ENCODE data around the gene HSPA1L. TPM values are rescaled to one million over a fixed set of nuclear protein-coding genes. Genes with fewer than 3 reads are reported as not detected.
"Not testable (repeated sequence)": the region's sequence is repeated elsewhere in the genome, so short reads cannot be mapped to it uniquely, and the experiment has no call there.

The HSPA1L gene
- total RNA-seq, 1 experiment from 2014 or later = 1.2 TPM

DNA sequence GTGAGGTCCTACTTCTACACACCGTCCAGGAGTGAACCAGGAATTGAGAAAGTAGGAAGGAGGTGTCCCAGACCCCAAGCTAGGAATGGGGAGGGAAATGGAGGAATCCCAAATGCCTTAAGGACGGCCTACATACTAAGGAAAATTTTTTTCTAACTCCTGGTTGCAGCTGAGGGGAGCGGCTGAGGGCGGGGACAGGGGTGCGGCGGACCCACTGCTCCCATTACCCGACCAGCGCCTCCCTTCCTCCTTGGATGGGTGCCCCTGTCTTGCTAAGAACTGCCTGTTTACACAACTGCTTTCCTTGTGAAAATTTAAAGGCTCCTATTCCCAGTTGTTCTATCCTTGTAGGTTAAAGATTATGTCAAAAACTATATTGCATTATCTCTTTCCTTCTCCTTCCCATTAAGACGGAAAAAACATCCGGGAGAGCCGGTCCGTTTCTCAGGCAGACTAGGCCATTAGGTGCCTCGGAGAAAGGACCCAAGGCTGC is 11.8 kb upstream of the HSPA1L start (continued):
- TF ChIP-seq TEAD1 (CRISPR knock-in tag; IDR thresholded peaks at IDR 0.05) (no peak), NR3C1 (CRISPR knock-in tag; conservative IDR thresholded peaks at IDR 0.05; ENCODE audit: low read depth) (no peak), USF1 (CRISPR knock-in tag; IDR thresholded peaks at IDR 0.05) (no peak), RELA (CRISPR knock-in tag; IDR thresholded peaks at IDR 0.05; ENCODE audit: borderline replicate concordance) (no peak), AR (CRISPR knock-in tag; IDR thresholded peaks at IDR 0.05) (no peak)
- TF ChIP-seq, protein P1, sequence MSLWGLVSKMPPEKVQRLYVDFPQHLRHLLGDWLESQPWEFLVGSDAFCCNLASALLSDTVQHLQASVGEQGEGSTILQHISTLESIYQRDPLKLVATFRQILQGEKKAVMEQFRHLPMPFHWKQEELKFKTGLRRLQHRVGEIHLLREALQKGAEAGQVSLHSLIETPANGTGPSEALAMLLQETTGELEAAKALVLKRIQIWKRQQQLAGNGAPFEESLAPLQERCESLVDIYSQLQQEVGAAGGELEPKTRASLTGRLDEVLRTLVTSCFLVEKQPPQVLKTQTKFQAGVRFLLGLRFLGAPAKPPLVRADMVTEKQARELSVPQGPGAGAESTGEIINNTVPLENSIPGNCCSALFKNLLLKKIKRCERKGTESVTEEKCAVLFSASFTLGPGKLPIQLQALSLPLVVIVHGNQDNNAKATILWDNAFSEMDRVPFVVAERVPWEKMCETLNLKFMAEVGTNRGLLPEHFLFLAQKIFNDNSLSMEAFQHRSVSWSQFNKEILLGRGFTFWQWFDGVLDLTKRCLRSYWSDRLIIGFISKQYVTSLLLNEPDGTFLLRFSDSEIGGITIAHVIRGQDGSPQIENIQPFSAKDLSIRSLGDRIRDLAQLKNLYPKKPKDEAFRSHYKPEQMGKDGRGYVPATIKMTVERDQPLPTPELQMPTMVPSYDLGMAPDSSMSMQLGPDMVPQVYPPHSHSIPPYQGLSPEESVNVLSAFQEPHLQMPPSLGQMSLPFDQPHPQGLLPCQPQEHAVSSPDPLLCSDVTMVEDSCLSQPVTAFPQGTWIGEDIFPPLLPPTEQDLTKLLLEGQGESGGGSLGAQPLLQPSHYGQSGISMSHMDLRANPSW (CRISPR knock-in tag; conservative IDR thresholded peaks at IDR 0.05; ENCODE audit: low read depth) = no peak

GRCh38 chr6:31825553-31825952 is 10.5 kb upstream of the HSPA1L start:
- peaks cover 51% of the 10 kb centered on the region for H3K4me1 Mint-ChIP-seq

GRCh38 chr6:31823592-31824196 is 8.6 kb upstream of the HSPA1L start:
- H3K36me3 Mint-ChIP-seq; POLR2A ChIA-PET; ATAC-seq; H3K9me3 Mint-ChIP-seq; H3K27me3 Mint-ChIP-seq (ENCODE audit: low read depth); DNase-seq (ENCODE audit: low spot score): not testable (repeated sequence)
- peak overlapping the region; percentile 88 for H3K27ac Mint-ChIP-seq
- H3K4me1 Mint-ChIP-seq = peaks cover 57% of the 10 kb centered on the region
- H3K4me3 Mint-ChIP-seq = peak overlapping the region; percentile 39
- CTCF ChIA-PET = interaction anchor here (1.2 to 1.4 kb wide), 3 partner anchors 28 to 57 kb away, joined by 4 to 6 read pairs (median 5); partner anchors contain the start of gene VARS1

More at GRCh38 chr6:31825553-31825952, 10.5 kb upstream of the HSPA1L start:
- ChIA-PET CTCF (interaction anchor here (0.6 to 1.6 kb wide), 2 partner anchors 11 to 143 kb away, joined by 3 to 4 read pairs; no protein-coding TSS in a partner anchor), POLR2A (interaction anchor here (0.6 kb wide), 1 partner anchor 143 kb away, joined by 3 read pairs; no protein-coding TSS in a partner anchor)
- DNase-seq (ENCODE audit: low spot score) (no peak), ATAC-seq (no peak)
- Mint-ChIP-seq H3K36me3 (no peaks in the 10 kb centered on the region), H3K27ac (peak overlapping the region; percentile 99), H3K4me3 (peak overlapping the region; percentile 75), H3K9me3 (no peaks in the 10 kb centered on the region), H3K27me3 (ENCODE audit: low read depth) (no peaks in the 10 kb centered on the region)
- TF ChIP-seq ESRRA (CRISPR knock-in tag; IDR thresholded peaks at IDR 0.05; ENCODE audit: borderline replicate concordance) = no peak
- no peak for TF ChIP-seq GABPB1 (CRISPR knock-in tag; IDR thresholded peaks at IDR 0.05)
- TF ChIP-seq TEAD4 (CRISPR knock-in tag; IDR thresholded peaks at IDR 0.05) = no peak
- TF ChIP-seq NR2C2 (CRISPR knock-in tag; IDR thresholded peaks at IDR 0.05) = no peak
- TF ChIP-seq ZNF423 (CRISPR knock-in tag; IDR thresholded peaks at IDR 0.05) = no peak
- TF ChIP-seq GTF2I (CRISPR knock-in tag; conservative IDR thresholded peaks at IDR 0.05) = no peak
- no peak for TF ChIP-seq CREB1 (CRISPR knock-in tag; IDR thresholded peaks at IDR 0.05)
- TF ChIP-seq, protein P2, sequence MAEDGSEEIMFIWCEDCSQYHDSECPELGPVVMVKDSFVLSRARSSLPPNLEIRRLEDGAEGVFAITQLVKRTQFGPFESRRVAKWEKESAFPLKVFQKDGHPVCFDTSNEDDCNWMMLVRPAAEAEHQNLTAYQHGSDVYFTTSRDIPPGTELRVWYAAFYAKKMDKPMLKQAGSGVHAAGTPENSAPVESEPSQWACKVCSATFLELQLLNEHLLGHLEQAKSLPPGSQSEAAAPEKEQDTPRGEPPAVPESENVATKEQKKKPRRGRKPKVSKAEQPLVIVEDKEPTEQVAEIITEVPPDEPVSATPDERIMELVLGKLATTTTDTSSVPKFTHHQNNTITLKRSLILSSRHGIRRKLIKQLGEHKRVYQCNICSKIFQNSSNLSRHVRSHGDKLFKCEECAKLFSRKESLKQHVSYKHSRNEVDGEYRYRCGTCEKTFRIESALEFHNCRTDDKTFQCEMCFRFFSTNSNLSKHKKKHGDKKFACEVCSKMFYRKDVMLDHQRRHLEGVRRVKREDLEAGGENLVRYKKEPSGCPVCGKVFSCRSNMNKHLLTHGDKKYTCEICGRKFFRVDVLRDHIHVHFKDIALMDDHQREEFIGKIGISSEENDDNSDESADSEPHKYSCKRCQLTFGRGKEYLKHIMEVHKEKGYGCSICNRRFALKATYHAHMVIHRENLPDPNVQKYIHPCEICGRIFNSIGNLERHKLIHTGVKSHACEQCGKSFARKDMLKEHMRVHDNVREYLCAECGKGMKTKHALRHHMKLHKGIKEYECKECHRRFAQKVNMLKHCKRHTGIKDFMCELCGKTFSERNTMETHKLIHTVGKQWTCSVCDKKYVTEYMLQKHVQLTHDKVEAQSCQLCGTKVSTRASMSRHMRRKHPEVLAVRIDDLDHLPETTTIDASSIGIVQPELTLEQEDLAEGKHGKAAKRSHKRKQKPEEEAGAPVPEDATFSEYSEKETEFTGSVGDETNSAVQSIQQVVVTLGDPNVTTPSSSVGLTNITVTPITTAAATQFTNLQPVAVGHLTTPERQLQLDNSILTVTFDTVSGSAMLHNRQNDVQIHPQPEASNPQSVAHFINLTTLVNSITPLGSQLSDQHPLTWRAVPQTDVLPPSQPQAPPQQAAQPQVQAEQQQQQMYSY (CRISPR knock-in tag; IDR thresholded peaks at IDR 0.05) = no peak
- no peak for TF ChIP-seq ATF3 (CRISPR knock-in tag; conservative IDR thresholded peaks at IDR 0.05)
- no peak for TF ChIP-seq ZNF232 (CRISPR knock-in tag; IDR thresholded peaks at IDR 0.05)
- no peak for TF ChIP-seq FOXJ3 (CRISPR knock-in tag; IDR thresholded peaks at IDR 0.05; ENCODE audit: borderline replicate concordance)
- no peak for TF ChIP-seq ZNF671 (CRISPR knock-in tag; IDR thresholded peaks at IDR 0.05)
- TF ChIP-seq, protein P3, sequence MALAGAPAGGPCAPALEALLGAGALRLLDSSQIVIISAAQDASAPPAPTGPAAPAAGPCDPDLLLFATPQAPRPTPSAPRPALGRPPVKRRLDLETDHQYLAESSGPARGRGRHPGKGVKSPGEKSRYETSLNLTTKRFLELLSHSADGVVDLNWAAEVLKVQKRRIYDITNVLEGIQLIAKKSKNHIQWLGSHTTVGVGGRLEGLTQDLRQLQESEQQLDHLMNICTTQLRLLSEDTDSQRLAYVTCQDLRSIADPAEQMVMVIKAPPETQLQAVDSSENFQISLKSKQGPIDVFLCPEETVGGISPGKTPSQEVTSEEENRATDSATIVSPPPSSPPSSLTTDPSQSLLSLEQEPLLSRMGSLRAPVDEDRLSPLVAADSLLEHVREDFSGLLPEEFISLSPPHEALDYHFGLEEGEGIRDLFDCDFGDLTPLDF (CRISPR knock-in tag; IDR thresholded peaks at IDR 0.05) = no peak
